Transverse colon (tissue), 4 donors: ENCODE results near the gene LEPR. TPM values are rescaled to one million over a fixed set of nuclear protein-coding genes. Genes with fewer than 3 reads are reported as not detected.

ENCODE experiments used
- DNase-seq: peaks from one replicate; pipeline ENCODE4 v3.0.0-alpha.2; 2019
- H3K27ac ChIP-seq, 4 donors: fragments of 200-600 bp; sonication (generic); 2 replicates each; pipeline ENCODE4 v1.5.1; 2016 to 2018; ENCODE audit warnings: inconsistent platforms in 4 of 4
- H3K27me3 ChIP-seq: fragments of 200-600 bp; sonication (generic); 2 replicates; pipeline ENCODE4 v1.5.1; 2017; ENCODE audit warnings: inconsistent platforms
- H3K36me3 ChIP-seq, 4 donors: fragments of 200-600 bp; sonication (generic); 2 replicates each; pipeline ENCODE4 v1.5.1; 2017 to 2019; ENCODE audit warnings: inconsistent platforms in 4 of 4
- H3K4me1 ChIP-seq, 4 donors: fragments of 200-600 bp; sonication (generic); 2 replicates each; pipeline ENCODE4 v1.5.1; 2017 to 2020; ENCODE audit warnings: inconsistent platforms in 4 of 4
- H3K4me3 ChIP-seq, 4 donors: fragments of 200-600 bp; sonication (generic); 1 replicate in 1 of 4; 2 replicates in 3 of 4; pipeline versions ENCODE4 v1.5.1 to v1.6.1; 2017 to 2019; ENCODE audit warnings: inconsistent platforms in 4 of 4
- H3K9me3 ChIP-seq, 2 donors: fragments of 200-600 bp; sonication (generic); 2 replicates each; pipeline ENCODE4 v1.5.1; 2017 to 2019; ENCODE audit warnings: inconsistent platforms in 2 of 2
- CTCF ChIP-seq, 5 experiments: fragments of 200-600 bp in 3 of 5; fragments of 450-650 bp in 2 of 5; sonication (generic) in 3 of 5; IDR thresholded peaks; 1 replicate in 2 of 5; 2 replicates in 3 of 5; pipeline ENCODE4 v1.5.1; 2016 to 2017; ENCODE audit warnings: antibody characterized with exemption in 5 of 5, inconsistent platforms in 3 of 5, mild to moderate bottlenecking in 2 of 5, moderate library complexity in 1 of 5
- EP300 ChIP-seq: sonication (generic); formaldehyde crosslinking; IDR thresholded peaks from one replicate; pipeline ENCODE4 v1.6.1; 2017; ENCODE audit warnings: antibody characterized with exemption, low read depth
- POLR2A ChIP-seq: fragments of 450-650 bp; IDR thresholded peaks from one replicate; pipeline ENCODE4 v1.6.1; 2016; ENCODE audit warnings: antibody characterized with exemption, mild to moderate bottlenecking, moderate library complexity
- POLR2AphosphoS5 ChIP-seq, 3 donors: sonication (generic); formaldehyde crosslinking; IDR thresholded peaks; one replicate each; pipeline ENCODE4 v1.6.1; 2016; ENCODE audit warnings: antibody characterized with exemption in 3 of 3
- WGBS, 2 donors: methylation state at CpG; one replicate each; pipeline ENCODE4 v1.1.5; 2018; ENCODE audit warnings: low coverage in 1 of 2; 5-methylcytosine and 5-hydroxymethylcytosine counted together
- in situ Hi-C, 4 donors: fragments of 200-750 bp; cut with MboI; loops; one replicate each; pipeline versions ENCODE4 v1.15.0 to v1.15.1; 2017; ENCODE audit warnings: low sequenced_read_pairs in 3 of 4, low pct_ligation_motif_present in 1 of 4, low pct_unique_long_range_greater_than_20kb in 1 of 4
- intact Hi-C: fragments of 100-400 bp; cut with DNase I; formaldehyde crosslinking; loops from one replicate; pipeline ENCODE4 v1.15.1; 2023; ENCODE audit warnings: low total_unique reads
- small RNA-seq, 4 donors: library from RNA; depleted of rRNA; stranded (forward); fragments of <200 nt; gene quantifications; one replicate each; pipeline ENCODE3, GENCODE V24; 2016
- total RNA-seq, 4 donors: library from RNA; depleted of rRNA; stranded (reverse); fragments of >200 nt; gene quantifications; one replicate each; pipeline ENCODE4 v1.1.0, GENCODE V29; 2016

Gene LEPR
- total RNA-seq, 4 donors from 2014 or later, result 0.37 to 8.4 (median 1.5) TPM

- intact Hi-C loops, result no loop called here
- in situ Hi-C loops, result no loop called here
- H3K27me3 ChIP-seq, result no peaks in the 10 kb centered on the region
- DNase-seq, result no peak
- H3K4me1 ChIP-seq, result peaks cover 0 to 5% (median 0%) of the 10 kb centered on the region in 4 donors
- H3K9me3 ChIP-seq, result no peaks in the 10 kb centered on the region
- no peaks in the 10 kb centered on the region for H3K36me3 ChIP-seq
- H3K4me3 ChIP-seq, result no peak overlapping the region
- TF ChIP-seq EP300 (no peak), POLR2AphosphoS5 (IDR thresholded peaks at IDR 0.05) (no peak), POLR2A (no peak), CTCF (IDR thresholded peaks at IDR 0.05) (no peak)
- 58% methylated on average over 6 of the region's 6 CpGs; no CpG with 5 or more reads in 1 of the 2 donors for WGBS, 2 donors
- no peak overlapping the region for H3K27ac ChIP-seq
Observed at GRCh38 chr1:65467536-65467935, 47.1 kb downstream of the LEPR start.

GRCh38 chr1:65469126-65469888 is 48.8 kb downstream of the LEPR start:
- Histone ChIP-seq H3K27ac (no peak overlapping the region), H3K4me3 (no peak overlapping the region), H3K4me1 (peaks cover 0 to 5% (median 0%) of the 10 kb centered on the region in 4 donors), H3K27me3 (no peaks in the 10 kb centered on the region), H3K9me3 (no peaks in the 10 kb centered on the region), H3K36me3 (no peaks in the 10 kb centered on the region)
- no peak for TF ChIP-seq POLR2A
- 78 to 81% methylated on average over 2 to 4 of the region's 4 CpGs for WGBS, 2 donors
- in situ Hi-C loops, result no loop called here
- intact Hi-C loops, result no loop called here
- no peak for DNase-seq

GRCh38 chr1:65469889-65470340 is 49.4 kb downstream of the LEPR start:
- H3K27ac ChIP-seq, result no peak overlapping the region
- H3K4me1 ChIP-seq, result peaks cover 0 to 5% (median 0%) of the 10 kb centered on the region in 4 donors
- intact Hi-C loops (no loop called here), in situ Hi-C loops (no loop called here)
- no peak for TF ChIP-seq POLR2AphosphoS5 (IDR thresholded peaks at IDR 0.05)
- H3K4me3 ChIP-seq, result no peak overlapping the region
- no peaks in the 10 kb centered on the region for H3K27me3 ChIP-seq
- WGBS, 2 donors, result 60 to 80% methylated on average over 1 to 4 of the region's 4 CpGs
- H3K9me3 ChIP-seq, result no peaks in the 10 kb centered on the region
- no peak for DNase-seq
- no peaks in the 10 kb centered on the region for H3K36me3 ChIP-seq

Small RNA genes lying within 50 kb of the gene (small RNA-seq; reads per million reads assigned to genes)
- gene RNU2-15P, result 0 to 0.18 (median 0) reads per million in 4 donors

Other genes with a start within 250 kb of the LEPR start
- gene DNAJC6, start 111.1 kb upstream of the LEPR start, total RNA-seq, result 1 to 10 TPM in 3 of 4 donors, under 1 TPM in 1; 0.40 to 2.7 (median 1.7) TPM
- 10 to 100 TPM; 14.1 to 69.4 (median 36.6) TPM for gene LEPROT, start within 50 bp of the LEPR start, total RNA-seq